A204.1 (cell line): ENCODE data around the gene XCR1.

ENCODE experiments used
- FAIRE-seq: peaks from 2 replicates; lab custom pipeline; 2012; peaks lifted over from hg19 to GRCh38; lab: Jason Lieb, UNC

The XCR1 gene

DNA sequence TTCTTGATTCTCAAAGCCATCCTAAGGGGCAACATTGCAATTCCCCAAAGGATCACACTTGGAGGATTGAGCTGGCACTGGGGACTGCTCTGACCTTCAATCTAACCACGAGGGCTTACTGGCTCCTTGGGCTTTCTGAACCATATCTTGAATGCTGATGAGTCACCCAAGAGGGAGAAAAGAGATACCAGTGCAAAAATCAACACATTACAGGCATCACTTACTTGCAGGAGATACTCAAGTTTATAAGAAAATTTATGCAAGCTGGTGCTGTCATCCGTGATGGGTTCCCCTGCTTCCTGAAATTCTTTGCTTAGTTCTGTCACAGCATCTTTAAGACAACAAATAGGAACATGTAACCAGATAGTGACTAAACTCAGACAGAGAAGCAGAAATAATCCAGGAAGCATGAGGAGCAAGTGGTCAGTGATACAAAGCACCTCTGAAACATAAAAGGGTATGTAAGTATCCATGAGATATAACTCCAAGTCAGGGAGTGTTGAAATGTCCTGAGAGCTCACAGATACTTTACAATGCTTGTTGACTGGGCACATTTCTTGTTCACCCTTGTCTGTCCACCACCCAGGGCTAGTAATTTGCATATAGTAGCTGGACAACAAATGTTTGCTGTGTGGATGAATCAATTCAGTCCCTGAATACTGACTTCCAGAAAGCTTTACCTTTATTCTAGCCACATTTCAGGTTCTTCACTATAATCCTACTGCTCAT is 45.8 kb downstream of the XCR1 start:
- FAIRE-seq: no peak

DNA sequence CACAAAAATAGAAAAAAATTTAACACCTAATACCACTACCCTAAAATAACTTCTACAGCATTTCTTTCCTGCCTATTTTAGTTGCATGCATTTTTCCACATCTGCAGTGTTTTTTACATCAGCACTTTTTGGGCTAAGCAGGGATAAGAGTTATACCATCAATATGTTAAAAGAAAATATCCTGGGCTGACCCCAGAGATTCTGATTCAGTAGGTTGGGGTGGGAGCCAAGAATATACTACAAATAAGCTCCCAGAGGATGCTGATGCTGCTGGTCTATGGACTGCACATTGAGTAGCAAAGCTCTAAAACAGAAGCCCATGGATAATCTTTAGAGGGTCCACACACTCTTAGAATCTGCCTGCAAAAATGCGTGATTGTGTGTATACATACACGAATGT is 46.5 kb downstream of the XCR1 start:
- no peak for FAIRE-seq

DNA sequence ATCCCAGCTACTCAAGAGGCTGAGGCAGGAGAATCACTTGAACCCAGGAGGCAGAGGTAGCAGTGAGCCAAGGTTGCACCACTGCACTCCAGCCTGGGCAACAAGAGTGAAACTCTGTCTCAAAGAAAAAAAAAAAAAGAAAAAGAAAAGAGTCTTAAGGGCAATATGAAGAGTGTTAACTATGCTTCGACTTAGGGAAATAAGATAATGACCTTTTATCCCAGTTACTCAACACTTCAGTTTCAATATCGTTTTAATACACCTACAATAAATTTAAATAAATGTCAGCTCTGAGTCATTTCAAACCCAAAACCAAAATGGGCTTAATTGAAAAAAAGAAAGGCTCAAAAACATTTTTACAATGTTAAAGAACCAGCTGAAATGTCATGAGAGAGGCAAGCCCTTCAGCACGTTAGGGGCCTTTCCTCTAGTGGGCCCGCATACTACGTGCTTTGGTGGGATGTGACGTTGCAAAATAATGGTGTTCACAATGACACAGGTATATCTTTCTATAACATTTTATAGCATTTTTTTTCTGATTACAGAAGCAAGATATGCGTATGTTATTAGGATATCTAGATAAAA is 47.0 kb downstream of the XCR1 start:
- no peak for FAIRE-seq

DNA sequence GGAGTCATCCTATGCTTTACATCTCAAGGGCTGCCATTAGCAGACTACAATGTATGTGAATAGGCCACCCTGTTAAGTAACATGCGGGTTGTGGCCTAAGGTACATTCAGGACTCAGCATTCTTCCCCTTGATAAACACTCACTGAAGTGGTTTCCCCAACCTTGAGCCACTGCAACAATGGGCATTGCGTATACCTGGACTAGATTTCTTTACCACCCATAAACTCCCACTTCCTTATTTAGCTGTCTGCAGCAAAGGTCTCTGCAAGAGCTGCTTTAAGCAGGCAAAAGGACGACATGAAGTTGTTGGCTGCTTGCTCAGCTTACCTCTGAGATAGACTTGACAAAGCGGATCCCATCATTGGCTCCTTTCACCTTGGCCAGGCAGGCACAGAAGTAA is 47.9 kb downstream of the XCR1 start:
- no peak for FAIRE-seq

DNA sequence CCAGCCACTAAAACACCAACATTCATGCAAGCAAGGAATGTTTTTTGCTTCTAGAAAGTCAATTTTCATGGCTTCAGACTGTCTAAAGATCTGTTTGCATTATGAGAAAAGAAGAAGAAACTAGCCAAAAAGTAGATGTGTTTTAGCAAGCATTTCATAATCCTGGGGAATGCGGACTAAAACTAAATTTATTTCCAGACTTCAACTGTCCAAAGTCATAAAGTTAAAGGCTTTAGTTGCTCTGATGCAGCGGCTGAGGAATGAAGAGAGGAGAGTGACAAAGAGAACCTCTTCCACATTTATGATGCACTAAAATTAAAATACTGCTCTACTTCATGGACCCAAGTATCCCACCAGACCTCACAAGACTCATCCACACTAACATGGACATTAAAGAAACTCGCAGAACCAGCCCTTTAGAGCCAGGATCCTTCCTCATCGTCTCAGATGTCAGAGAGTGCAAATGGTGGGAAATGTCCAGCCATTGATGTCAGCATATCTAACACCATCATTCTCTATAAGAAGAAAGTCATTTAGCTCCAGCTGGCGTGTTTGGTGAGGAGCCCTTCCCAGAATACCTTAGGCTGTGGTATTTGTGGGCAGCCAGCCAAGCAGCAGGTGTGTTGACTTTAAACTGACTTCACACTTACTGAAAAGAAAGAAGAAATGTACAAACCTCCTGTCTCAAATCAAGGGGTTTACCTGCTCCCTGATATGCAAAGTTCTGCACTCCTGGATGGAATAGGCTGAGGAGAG is 49.1 kb downstream of the XCR1 start:
- FAIRE-seq: no peak

DNA sequence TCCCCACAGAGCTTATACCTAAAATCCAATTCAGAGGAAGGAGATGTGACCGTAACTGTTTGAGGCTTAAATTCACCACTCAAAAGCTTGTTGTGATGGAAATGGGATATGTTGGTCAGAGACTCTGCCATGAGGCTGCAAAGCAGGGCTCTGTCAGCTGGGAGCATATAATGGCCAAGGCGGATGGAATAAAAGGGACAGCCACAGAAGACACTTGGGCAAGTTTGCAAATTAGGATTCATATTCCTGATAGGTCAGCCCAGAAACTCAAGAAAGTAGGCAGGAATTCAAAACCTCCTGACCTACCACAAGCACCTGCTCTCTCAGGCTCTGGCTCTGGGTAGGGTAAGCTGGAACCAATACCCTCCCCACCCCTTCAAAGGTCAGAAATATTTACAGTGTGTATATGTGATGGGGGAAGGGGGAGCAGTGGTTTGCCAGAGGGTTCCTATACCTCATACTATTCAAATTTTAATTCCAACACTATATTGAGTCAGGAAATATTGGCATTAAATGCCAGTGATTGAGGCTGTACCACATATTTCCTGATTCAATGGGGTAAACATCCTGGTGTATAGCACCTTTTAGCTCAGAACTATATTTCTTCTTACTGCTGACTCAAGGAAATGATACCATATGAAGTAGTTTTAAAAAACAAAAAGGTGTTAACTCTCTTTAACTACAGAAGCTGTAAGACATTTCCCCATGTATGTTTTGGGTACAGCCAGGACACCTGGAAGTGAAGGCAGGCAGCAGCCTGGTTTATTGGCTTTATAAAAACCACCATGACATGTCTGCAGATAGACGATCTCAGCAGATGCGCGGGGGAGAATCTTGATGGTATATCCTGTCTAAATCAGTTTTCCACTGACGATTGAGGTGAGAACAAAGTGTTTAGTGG is 50.8 kb downstream of the XCR1 start:
- no peak for FAIRE-seq

DNA sequence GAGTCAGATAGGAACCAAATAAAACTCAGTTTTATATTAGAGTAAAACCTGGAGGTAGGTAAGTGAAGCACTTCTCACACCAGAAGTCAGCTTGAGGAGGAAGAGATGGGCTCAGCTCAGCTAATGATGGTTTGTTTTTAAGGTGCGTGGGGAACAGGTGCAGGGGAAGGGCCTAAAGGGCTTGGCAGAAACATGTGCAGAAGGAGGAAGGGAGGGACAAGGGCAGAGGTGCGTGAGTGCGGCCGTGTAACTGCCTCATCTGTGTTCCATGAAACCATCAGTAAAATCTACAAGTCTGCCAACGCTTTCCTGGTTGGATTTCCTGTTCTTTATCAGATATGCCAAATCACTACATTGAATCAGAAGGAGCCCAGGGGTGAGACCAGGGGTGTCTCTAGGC is 51.6 kb downstream of the XCR1 start:
- FAIRE-seq: no peak

DNA sequence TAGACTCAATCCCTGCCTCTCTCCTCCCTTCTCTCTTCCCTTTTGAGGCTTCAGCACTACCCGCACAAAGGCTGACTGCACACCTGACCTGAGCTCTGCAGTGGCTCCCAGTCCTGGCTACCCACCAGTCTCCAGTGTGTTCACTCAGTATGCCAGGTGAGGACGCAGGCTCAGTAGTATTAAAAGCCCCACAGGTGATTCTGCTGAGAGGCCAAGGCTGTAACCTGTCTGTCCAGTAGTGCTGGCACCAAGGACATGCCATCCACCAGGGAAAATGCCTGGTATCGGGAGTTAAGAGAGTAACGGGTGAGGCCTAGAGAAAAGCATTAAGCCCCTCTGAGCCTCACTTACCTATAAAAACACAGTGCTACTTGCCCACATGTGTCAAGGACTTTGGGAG is 52.6 kb downstream of the XCR1 start:
- no peak for FAIRE-seq

DNA sequence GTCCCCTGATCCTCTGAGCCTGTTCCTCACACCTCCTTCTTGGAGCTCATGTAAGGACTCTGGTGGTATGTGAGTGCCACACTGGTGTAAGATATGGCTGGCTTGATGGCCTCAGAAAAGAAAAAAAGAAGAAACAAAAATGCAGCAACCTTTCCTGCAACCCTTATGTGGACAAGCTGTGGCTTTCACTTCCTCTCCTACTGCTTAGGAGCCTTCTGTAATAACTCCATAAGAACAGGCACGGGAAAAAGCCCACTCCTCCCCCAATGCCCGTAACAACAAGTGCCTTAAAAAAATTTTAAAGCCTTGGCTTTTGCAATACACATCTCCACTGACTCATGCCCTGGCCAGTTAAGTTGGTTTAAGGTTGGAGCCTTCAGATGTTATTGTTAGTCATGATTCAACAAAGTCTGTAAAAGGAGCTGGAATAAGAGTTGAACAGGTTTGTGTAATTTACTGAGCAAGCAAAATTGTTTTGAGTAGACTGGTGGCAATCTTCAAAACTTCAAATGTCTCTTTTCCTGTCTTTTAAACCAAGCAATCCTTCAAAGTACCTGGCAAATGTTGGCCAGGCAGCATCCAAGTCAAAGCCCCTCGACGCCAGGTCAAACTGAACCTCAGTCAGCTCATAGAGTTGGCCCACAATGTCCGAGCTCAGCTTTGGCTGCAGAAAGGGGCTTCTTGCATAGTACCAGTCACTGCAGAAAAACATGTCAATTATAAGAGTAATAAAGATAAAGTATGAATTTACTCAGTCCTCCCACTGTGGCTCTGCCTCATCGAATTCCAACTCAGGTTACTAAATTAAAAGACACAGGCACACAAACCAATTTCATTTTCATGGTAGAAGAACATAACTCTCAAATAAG is 54.5 kb downstream of the XCR1 start:
- FAIRE-seq: no peak

DNA sequence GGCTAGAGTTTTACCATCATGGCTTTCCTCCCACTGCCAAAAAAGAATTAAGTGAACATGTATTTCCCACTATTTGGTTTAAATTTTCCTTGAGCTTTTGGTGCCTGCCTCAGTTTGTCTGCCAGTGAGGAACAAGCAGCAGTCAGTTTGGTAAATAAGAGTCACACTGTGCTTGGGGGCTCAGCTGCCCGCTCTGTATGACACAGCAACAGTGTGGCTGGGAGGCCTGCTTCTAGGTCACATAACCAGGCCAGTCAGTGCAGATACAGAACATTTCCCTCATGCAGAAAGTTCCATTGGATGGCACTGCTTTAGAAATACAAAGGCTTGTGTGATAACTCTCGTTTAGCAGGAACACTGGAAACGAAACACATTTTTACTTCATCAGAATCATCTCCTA is 57.3 kb downstream of the XCR1 start:
- no peak for FAIRE-seq

DNA sequence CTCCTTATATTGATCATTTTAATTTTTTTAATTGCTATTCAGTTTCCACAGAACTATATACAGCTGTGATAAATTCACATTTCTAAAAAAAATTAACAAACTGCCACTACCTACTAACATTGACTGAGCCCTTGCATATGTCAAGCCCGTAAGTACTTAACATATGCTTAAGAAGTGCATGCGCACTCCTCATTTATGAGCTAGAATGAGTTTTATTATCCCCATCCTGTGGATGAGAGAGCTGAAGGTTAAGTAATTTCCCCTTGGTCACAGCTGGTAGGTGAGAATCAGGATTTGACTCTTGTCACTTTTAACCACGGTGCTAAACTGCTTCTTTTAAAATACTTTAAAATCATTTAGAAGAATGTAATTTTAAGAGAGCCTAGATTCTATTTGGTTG is 58.2 kb downstream of the XCR1 start:
- no peak for FAIRE-seq

DNA sequence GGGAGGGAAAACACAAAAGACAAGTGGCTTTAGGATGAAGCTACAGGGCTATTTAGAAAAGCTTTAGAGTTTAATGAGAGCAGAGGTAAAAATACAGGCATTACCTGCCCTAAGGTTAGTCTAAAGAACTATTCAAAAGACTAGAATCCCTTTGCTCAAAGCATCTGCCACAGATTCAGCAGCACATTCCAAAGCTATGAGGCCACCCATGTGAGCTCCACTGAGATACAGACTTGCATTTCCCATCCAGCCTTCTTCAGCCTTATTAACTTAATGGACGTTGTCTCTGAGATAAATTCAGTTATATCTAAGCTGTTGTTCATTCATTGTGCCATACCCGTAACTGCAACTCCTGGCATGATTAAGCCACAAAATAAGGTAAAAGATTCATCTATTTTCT is 58.6 kb downstream of the XCR1 start:
- FAIRE-seq: no peak

DNA sequence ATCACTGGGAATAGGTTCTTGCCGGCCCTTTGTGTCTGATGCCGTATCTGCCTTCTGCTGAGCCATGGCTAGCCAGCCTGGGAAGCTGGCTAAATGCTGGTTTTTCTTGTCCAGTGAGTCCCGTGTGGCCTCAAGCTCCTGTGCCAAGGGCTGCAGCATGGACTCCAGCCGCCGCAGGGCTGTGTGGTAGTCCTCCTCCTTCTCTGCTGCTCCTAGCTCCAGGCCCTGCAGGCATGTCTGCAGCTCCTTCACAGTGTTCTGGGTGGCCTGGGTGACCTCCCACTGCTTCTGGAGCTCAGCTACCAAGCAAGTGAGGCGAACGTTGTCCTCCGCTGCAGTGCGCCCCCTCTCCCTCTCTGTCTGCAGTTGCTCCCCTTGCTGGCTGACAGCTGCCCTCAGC is 59.1 kb downstream of the XCR1 start:
- FAIRE-seq: no peak

DNA sequence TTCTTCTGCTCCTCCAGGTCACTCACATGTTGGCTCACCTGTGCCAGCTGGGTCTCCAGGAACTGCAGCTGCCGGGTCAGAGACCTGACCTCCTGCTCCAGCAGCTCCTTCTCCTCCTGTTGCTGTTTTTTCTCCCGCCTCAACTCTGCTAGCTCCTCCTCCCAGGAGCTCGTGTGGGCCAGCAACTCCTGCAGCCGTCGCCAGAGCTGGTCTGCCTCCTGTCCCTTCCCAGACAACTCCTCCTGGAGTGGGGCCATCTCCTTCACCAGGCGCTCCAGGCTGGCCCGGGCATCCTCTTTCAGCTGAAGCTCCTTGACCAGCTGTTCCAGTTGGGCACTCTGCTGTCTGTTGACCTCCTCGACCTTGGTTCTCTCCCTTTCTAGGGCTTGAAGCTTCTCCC is 59.6 kb downstream of the XCR1 start:
- no peak for FAIRE-seq
